HEK293 (cell line): Measurements from ENCODE around the gene SMIM43.

ENCODE experiments used
- CTCF ChIA-PET: fragments of 350-600 bp; formaldehyde crosslinking; extraction: SDS; loops from one replicate; lab custom pipeline; 2021; ENCODE audit warnings: antibody characterized with exemption; lab: Yijun Ruan, JAX
- POLR2A ChIA-PET: fragments of 300-600 bp; formaldehyde crosslinking; extraction: SDS; loops from one replicate; lab custom pipeline; 2020; ENCODE audit warnings: antibody characterized with exemption, inconsistent platforms; lab: Yijun Ruan, JAX
- H3K27ac ChIP-seq: fragments of 200-500 bp; sonication (Bioruptor generic); 2 replicates; pipeline ENCODE4 v1.5.1; 2014; ENCODE audit warnings: low read depth, low read length, control low read depth, inconsistent platforms; ENCODE audit errors: extremely low read depth
- H3K36me3 ChIP-seq, 2 experiments: fragments of 200-500 bp in 1 of 2; sonication (Bioruptor generic) in 1 of 2; 1 replicate in 1 of 2; 2 replicates in 1 of 2; pipeline ENCODE4 v1.5.1; 2014 to 2017; ENCODE audit warnings: inconsistent platforms in 2 of 2, low read length in 2 of 2; ENCODE audit not compliant: control insufficient read depth in 2 of 2, insufficient read depth in 1 of 2
- H3K4me1 ChIP-seq: fragments of 200-500 bp; sonication (Bioruptor generic); 2 replicates; pipeline ENCODE4 v1.5.1; 2014; ENCODE audit warnings: mild to moderate bottlenecking, low read length, inconsistent platforms; ENCODE audit not compliant: control insufficient read depth, insufficient read depth
- H3K4me3 ChIP-seq: 2 replicates; pipeline ENCODE4 v1.5.1; 2011; ENCODE audit warnings: low read depth, mild to moderate bottlenecking, control low read depth, low read length, moderate library complexity
- H3K9me3 ChIP-seq: fragments of 200-500 bp; sonication (Bioruptor generic); 2 replicates; pipeline ENCODE4 v1.5.1; 2014; ENCODE audit warnings: low read depth, low read length, inconsistent platforms; ENCODE audit not compliant: control insufficient read depth, insufficient read depth
- EGR2 ChIP-seq: fragments of 450-650 bp; formaldehyde crosslinking; IDR thresholded peaks from 2 replicates; pipeline ENCODE4 v1.5.1; 2016; ENCODE audit warnings: low read depth, missing biosample characterization, missing genetic modification characterization
- GLIS2 ChIP-seq: fragments of 450-650 bp; formaldehyde crosslinking; IDR thresholded peaks from 2 replicates; pipeline ENCODE4 v1.5.1; 2016; ENCODE audit warnings: missing biosample characterization, missing genetic modification characterization
- KLF9 ChIP-seq: fragments of 450-650 bp; formaldehyde crosslinking; IDR thresholded peaks from 2 replicates; pipeline ENCODE4 v1.5.1; 2016; ENCODE audit warnings: missing biosample characterization, missing genetic modification characterization, low read depth
- REPIN1 ChIP-seq: fragments of 450-650 bp; formaldehyde crosslinking; IDR thresholded peaks from 2 replicates; pipeline ENCODE4 v1.5.1; 2017; ENCODE audit warnings: missing biosample characterization, missing genetic modification characterization, low read depth
- SP2 ChIP-seq: fragments of 450-650 bp; formaldehyde crosslinking; IDR thresholded peaks from 2 replicates; pipeline ENCODE4 v1.5.1; 2016; ENCODE audit warnings: missing biosample characterization, missing genetic modification characterization
- ZBTB48 ChIP-seq: fragments of 450-650 bp; formaldehyde crosslinking; IDR thresholded peaks from 2 replicates; pipeline ENCODE4 v1.5.1; 2016; ENCODE audit warnings: missing biosample characterization, missing genetic modification characterization
- ZBTB8A ChIP-seq: fragments of 450-650 bp; formaldehyde crosslinking; IDR thresholded peaks from 2 replicates; pipeline ENCODE4 v1.5.1; 2016; ENCODE audit warnings: missing biosample characterization, missing genetic modification characterization
- ZFHX2 ChIP-seq: fragments of 450-650 bp; formaldehyde crosslinking; conservative IDR thresholded peaks from 2 replicates; pipeline ENCODE4 v1.5.1; 2016; ENCODE audit warnings: missing biosample characterization, missing genetic modification characterization
- ZNF214 ChIP-seq: fragments of 450-650 bp; formaldehyde crosslinking; IDR thresholded peaks from 2 replicates; pipeline ENCODE4 v1.5.1; 2017; ENCODE audit warnings: missing biosample characterization, mild to moderate bottlenecking, missing genetic modification characterization, borderline replicate concordance
- ZNF335 ChIP-seq: fragments of 450-650 bp; formaldehyde crosslinking; conservative IDR thresholded peaks from 2 replicates; pipeline ENCODE4 v1.5.1; 2016; ENCODE audit warnings: missing biosample characterization, missing genetic modification characterization
- ZNF404 ChIP-seq: fragments of 450-650 bp; formaldehyde crosslinking; IDR thresholded peaks from 2 replicates; pipeline ENCODE4 v1.5.1; 2017; ENCODE audit warnings: missing biosample characterization, missing genetic modification characterization
- ZNF48 ChIP-seq: fragments of 450-650 bp; formaldehyde crosslinking; IDR thresholded peaks from 2 replicates; pipeline ENCODE4 v1.5.1; 2016; ENCODE audit warnings: missing biosample characterization, missing genetic modification characterization
- ZNF510 ChIP-seq: fragments of 450-650 bp; formaldehyde crosslinking; IDR thresholded peaks from 2 replicates; pipeline ENCODE4 v1.5.1; 2018; ENCODE audit warnings: mild to moderate bottlenecking, missing genetic modification characterization, missing biosample characterization; ENCODE audit not compliant: insufficient replicate concordance
- ZNF561 ChIP-seq: fragments of 450-650 bp; IDR thresholded peaks from 2 replicates; pipeline ENCODE4 v1.5.1; 2018; ENCODE audit warnings: missing biosample characterization, missing genetic modification characterization, borderline replicate concordance
- ZNF660 ChIP-seq: fragments of 450-650 bp; IDR thresholded peaks from 2 replicates; pipeline ENCODE4 v1.5.1; 2018; ENCODE audit warnings: missing biosample characterization, mild to moderate bottlenecking, missing genetic modification characterization
- ZSCAN30 ChIP-seq: fragments of 450-650 bp; IDR thresholded peaks from 2 replicates; pipeline ENCODE4 v1.5.1; 2018; ENCODE audit warnings: missing biosample characterization, mild to moderate bottlenecking, missing genetic modification characterization, moderate library complexity
- TF ChIP-seq, protein P1 (sequence below): fragments of 450-650 bp; formaldehyde crosslinking; IDR thresholded peaks from 2 replicates; pipeline ENCODE4 v1.5.1; 2016; ENCODE audit warnings: missing biosample characterization, missing genetic modification characterization
- TF ChIP-seq, protein P2 (sequence below): fragments of 450-650 bp; formaldehyde crosslinking; IDR thresholded peaks from 2 replicates; pipeline ENCODE4 v1.5.1; 2016; ENCODE audit warnings: missing biosample characterization, missing genetic modification characterization
- TF ChIP-seq, protein P3 (sequence below): fragments of 450-650 bp; formaldehyde crosslinking; conservative IDR thresholded peaks from 2 replicates; pipeline ENCODE4 v1.5.1; 2016; ENCODE audit warnings: low read depth, missing biosample characterization, missing genetic modification characterization
- TF ChIP-seq, protein P4 (sequence below): fragments of 450-650 bp; formaldehyde crosslinking; IDR thresholded peaks from 2 replicates; pipeline ENCODE4 v1.5.1; 2016; ENCODE audit warnings: missing biosample characterization, missing genetic modification characterization
- TF ChIP-seq, protein P5 (sequence below): fragments of 450-650 bp; formaldehyde crosslinking; optimal IDR thresholded peaks from 2 replicates; pipeline ENCODE3; 2016; ENCODE audit warnings: missing biosample characterization, mild to moderate bottlenecking, missing genetic modification characterization

Gene SMIM43

DNA sequence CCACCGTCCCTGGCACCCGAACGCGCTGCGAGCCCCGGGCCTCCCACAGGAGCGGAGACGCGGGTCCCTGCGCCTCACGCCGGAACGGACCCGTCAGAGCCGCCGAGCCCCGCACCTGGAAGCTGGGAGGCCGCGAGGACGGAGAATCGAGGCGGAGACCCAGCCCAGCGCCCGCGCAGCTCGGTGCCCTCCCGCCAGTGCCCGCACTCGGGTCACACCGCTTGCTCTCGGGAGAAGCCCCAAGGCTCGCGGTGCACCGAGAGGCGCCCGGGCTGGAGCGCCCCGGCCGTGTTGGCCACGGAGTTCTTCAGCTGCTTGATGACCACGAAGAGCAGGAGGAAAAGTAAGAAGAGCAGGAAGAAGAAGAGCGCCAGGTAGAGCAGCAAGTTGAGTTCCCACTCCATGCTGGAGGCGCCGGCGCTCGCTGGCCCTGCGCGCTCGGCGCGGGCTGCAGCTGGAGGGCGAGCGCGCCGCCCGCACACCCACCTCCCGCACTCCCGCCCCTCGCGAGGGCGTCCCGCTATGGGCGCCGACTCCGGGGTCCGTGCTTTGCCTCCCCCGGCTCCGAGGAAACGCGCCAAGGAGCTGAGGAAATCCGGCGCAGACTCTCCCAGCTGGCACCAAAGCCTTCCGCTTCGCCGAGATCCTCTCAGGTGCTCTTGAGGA is at the start of gene SMIM43:
Gene SMIM43, minus strand, starts transcription at position 463 of the 666 bp plus-strand sequence. Its CDS starts 59 bp downstream, at position 404.
- CTCF ChIA-PET: interaction anchor here (0.7 kb wide), 1 partner anchor 15 kb away, joined by 3 read pairs; no protein-coding TSS in a partner anchor
- H3K4me3 ChIP-seq: peak within 1 kb of the TSS; percentile 43
- no peaks in the 10 kb centered on the region for H3K9me3 ChIP-seq
- H3K4me1 ChIP-seq: no peaks in the 10 kb centered on the region
- no peak within 1 kb of the TSS; the same call in 1 of the 2 replicates for H3K27ac ChIP-seq
- no peaks in the 10 kb centered on the region for H3K36me3 ChIP-seq
- TF ChIP-seq, protein P1, sequence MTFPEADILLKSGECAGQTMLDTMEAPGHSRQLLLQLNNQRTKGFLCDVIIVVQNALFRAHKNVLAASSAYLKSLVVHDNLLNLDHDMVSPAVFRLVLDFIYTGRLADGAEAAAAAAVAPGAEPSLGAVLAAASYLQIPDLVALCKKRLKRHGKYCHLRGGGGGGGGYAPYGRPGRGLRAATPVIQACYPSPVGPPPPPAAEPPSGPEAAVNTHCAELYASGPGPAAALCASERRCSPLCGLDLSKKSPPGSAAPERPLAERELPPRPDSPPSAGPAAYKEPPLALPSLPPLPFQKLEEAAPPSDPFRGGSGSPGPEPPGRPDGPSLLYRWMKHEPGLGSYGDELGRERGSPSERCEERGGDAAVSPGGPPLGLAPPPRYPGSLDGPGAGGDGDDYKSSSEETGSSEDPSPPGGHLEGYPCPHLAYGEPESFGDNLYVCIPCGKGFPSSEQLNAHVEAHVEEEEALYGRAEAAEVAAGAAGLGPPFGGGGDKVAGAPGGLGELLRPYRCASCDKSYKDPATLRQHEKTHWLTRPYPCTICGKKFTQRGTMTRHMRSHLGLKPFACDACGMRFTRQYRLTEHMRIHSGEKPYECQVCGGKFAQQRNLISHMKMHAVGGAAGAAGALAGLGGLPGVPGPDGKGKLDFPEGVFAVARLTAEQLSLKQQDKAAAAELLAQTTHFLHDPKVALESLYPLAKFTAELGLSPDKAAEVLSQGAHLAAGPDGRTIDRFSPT (tag by site-specific recombination): 0 out of 2 replicates have a peak, but pooled peaks have one; percentile 46
- TF ChIP-seq ZSCAN30 (tag by site-specific recombination): no peak
- TF ChIP-seq GLIS2 (tag by site-specific recombination): peak; percentile 45; the same call in 1 of the 2 replicates
- TF ChIP-seq ZNF510: no peak
- TF ChIP-seq, protein P2, sequence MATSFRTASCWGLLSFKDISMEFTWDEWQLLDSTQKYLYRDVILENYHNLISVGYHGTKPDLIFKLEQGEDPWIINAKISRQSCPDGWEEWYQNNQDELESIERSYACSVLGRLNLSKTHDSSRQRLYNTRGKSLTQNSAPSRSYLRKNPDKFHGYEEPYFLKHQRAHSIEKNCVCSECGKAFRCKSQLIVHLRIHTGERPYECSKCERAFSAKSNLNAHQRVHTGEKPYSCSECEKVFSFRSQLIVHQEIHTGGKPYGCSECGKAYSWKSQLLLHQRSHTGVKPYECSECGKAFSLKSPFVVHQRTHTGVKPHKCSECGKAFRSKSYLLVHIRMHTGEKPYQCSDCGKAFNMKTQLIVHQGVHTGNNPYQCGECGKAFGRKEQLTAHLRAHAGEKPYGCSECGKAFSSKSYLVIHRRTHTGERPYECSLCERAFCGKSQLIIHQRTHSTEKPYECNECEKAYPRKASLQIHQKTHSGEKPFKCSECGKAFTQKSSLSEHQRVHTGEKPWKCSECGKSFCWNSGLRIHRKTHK (tag by site-specific recombination): no peak
- TF ChIP-seq, protein P3, sequence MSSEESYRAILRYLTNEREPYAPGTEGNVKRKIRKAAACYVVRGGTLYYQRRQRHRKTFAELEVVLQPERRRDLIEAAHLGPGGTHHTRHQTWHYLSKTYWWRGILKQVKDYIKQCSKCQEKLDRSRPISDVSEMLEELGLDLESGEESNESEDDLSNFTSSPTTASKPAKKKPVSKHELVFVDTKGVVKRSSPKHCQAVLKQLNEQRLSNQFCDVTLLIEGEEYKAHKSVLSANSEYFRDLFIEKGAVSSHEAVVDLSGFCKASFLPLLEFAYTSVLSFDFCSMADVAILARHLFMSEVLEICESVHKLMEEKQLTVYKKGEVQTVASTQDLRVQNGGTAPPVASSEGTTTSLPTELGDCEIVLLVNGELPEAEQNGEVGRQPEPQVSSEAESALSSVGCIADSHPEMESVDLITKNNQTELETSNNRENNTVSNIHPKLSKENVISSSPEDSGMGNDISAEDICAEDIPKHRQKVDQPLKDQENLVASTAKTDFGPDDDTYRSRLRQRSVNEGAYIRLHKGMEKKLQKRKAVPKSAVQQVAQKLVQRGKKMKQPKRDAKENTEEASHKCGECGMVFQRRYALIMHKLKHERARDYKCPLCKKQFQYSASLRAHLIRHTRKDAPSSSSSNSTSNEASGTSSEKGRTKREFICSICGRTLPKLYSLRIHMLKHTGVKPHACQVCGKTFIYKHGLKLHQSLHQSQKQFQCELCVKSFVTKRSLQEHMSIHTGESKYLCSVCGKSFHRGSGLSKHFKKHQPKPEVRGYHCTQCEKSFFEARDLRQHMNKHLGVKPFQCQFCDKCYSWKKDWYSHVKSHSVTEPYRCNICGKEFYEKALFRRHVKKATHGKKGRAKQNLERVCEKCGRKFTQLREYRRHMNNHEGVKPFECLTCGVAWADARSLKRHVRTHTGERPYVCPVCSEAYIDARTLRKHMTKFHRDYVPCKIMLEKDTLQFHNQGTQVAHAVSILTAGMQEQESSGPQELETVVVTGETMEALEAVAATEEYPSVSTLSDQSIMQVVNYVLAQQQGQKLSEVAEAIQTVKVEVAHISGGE: 0 out of 2 replicates have a peak, but pooled peaks have one; percentile 22
- no peak for TF ChIP-seq ZNF404 (tag by site-specific recombination)
- 0 out of 2 replicates have a peak, but pooled peaks have one; percentile 25 for TF ChIP-seq EGR2
- 0 out of 2 replicates have a peak, but pooled peaks have one; percentile 21 for TF ChIP-seq ZBTB48 (tag by site-specific recombination)
- TF ChIP-seq SP2: peak; percentile 41
- TF ChIP-seq ZNF214: no peak
- peak; percentile 59 for TF ChIP-seq ZNF335
- TF ChIP-seq KLF9 (tag by site-specific recombination): peak; percentile 31; the same call in 1 of the 2 replicates
- TF ChIP-seq ZNF561 (tag by site-specific recombination): peak; percentile 21; the same call in 1 of the 2 replicates
- TF ChIP-seq ZNF48 (tag by site-specific recombination): no peak
- TF ChIP-seq ZBTB8A (tag by site-specific recombination): peak; percentile 93
- TF ChIP-seq ZNF660 (tag by site-specific recombination): 0 out of 2 replicates have a peak, but pooled peaks have one; percentile 13
- TF ChIP-seq ZFHX2 (tag by site-specific recombination): peak; percentile 59; the same call in 1 of the 2 replicates
- TF ChIP-seq, protein P4, sequence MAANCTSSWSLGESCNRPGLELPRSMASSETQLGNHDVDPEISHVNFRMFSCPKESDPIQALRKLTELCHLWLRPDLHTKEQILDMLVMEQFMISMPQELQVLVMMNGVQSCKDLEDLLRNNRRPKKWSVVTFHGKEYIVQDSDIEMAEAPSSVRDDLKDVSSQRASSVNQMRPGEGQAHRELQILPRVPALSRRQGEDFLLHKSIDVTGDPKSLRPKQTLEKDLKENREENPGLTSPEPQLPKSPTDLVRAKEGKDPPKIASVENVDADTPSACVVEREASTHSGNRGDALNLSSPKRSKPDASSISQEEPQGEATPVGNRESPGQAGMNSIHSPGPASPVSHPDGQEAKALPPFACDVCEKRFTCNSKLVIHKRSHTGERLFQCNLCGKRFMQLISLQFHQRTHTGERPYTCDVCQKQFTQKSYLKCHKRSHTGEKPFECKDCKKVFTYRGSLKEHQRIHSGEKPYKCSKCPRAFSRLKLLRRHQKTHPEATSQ: no peak
- TF ChIP-seq, protein P5, sequence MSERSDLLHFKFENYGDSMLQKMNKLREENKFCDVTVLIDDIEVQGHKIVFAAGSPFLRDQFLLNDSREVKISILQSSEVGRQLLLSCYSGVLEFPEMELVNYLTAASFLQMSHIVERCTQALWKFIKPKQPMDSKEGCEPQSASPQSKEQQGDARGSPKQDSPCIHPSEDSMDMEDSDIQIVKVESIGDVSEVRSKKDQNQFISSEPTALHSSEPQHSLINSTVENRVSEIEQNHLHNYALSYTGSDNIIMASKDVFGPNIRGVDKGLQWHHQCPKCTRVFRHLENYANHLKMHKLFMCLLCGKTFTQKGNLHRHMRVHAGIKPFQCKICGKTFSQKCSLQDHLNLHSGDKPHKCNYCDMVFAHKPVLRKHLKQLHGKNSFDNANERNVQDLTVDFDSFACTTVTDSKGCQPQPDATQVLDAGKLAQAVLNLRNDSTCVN (tag by site-specific recombination): peak; percentile 84
- TF ChIP-seq REPIN1 (tag by site-specific recombination): no peak
- POLR2A ChIA-PET: no interaction called here
